IgD-negative memory B cell (primary cell): ENCODE measurements around the gene LRRC4C. TPM values are rescaled to one million over a fixed set of nuclear protein-coding genes. Genes with fewer than 3 reads are reported as not detected.
"Not testable (repeated sequence)": the region's sequence is repeated elsewhere in the genome, so short reads cannot be mapped to it uniquely, and the experiment has no call there.

ENCODE experiments used
- H3K27ac Mint-ChIP-seq, 3 donors: one replicate each; pipeline ENCODE4 v1.8.0; 2020 to 2022; ENCODE audit warnings: mild to moderate bottlenecking in 3 of 3, mixed read lengths in 3 of 3, moderate library complexity in 1 of 3
- H3K27me3 Mint-ChIP-seq: one replicate; pipeline ENCODE4 v1.8.0; 2021; ENCODE audit warnings: mixed read lengths
- H3K36me3 Mint-ChIP-seq: one replicate; pipeline ENCODE4 v1.8.0; 2020; ENCODE audit warnings: mild to moderate bottlenecking, mixed read lengths
- H3K4me1 Mint-ChIP-seq, 3 donors: one replicate each; pipeline ENCODE4 v1.8.0; 2020 to 2022; ENCODE audit warnings: mixed read lengths in 3 of 3, mild to moderate bottlenecking in 1 of 3
- H3K4me3 Mint-ChIP-seq, 4 donors: one replicate each; pipeline ENCODE4 v1.8.0; 2020 to 2022; ENCODE audit warnings: mild to moderate bottlenecking in 4 of 4, mixed read lengths in 4 of 4, moderate library complexity in 3 of 4
- H3K9me3 Mint-ChIP-seq, 3 donors: one replicate each; pipeline ENCODE4 v1.8.0; 2020 to 2021; ENCODE audit warnings: mixed read lengths in 3 of 3, mild to moderate bottlenecking in 1 of 3
- polyA plus RNA-seq: library from polyadenylated mRNA; unstranded; fragments of 300-500 nt; fragmentation: Illumina TruSeq; gene quantifications from one replicate; pipeline ENCODE4 v1.2.3, GENCODE V29; 2021

LRRC4C gene
- polyA plus RNA-seq, 1 donor from 2014 or later = not detected

DNA sequence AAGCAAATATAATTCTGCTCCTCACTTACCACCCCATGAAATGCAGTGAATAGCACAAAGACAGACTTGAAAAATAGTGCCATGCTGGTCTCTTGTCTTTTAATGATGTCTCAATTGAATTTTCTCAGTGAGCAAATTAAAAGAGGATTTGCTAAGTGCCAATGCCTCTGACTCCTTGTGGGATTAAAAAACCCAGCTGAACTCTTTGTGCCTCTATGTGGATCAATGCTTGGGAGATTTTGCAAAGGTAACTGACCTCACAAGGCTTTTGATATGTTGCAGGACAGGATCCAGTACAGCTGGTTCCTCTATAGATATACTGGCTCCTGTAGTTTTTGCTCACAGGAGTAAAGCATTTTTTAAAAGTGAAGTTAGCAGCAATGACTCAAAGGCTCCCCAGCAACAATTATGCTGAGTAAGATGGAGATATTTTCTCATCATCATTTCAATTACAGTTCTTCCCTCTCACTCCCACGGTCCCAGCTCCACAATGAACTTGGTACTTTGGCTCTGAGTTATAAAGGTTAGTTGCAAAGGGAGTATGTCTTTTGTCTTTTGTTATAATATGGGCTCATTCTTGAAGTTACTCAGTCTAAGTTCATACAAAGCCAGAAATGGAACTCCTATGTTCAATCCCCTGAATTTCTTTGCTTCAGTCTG, 471.5 kb downstream of the LRRC4C start:
- Mint-ChIP-seq H3K4me1 (no peaks in the 10 kb centered on the region), H3K27ac (no peak overlapping the region), H3K27me3 (no peaks in the 10 kb centered on the region), H3K9me3 (peaks cover 0 to 5% (median 4%) of the 10 kb centered on the region in 3 donors), H3K4me3 (no peak overlapping the region), H3K36me3 (no peaks in the 10 kb centered on the region)

DNA sequence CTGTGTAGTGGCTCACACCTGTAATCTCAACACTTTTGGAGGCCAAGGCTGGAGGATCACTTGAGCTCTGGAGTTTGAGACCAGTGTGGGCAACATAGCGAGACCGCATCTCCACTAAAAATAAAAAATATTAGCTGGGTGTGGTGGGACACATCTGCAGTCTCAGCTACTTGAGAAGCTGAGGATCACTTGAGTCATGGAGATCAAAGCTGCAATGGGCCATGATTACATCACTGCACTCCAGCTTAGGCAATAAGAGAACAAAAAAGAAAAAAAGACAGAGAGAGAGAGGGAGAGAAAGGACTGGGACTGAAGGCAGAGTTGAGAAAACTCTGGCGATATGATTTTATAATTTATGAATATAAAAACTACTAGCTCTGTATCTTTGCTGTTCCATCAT, 473.1 kb downstream of the LRRC4C start:
- no peak overlapping the region for H3K4me3 Mint-ChIP-seq
- H3K27me3 Mint-ChIP-seq = no peaks in the 10 kb centered on the region
- H3K36me3 Mint-ChIP-seq = no peaks in the 10 kb centered on the region
- no peaks in the 10 kb centered on the region for H3K4me1 Mint-ChIP-seq
- peaks cover 0 to 7% (median 4%) of the 10 kb centered on the region in 3 donors for H3K9me3 Mint-ChIP-seq
- H3K27ac Mint-ChIP-seq = no peak overlapping the region

DNA sequence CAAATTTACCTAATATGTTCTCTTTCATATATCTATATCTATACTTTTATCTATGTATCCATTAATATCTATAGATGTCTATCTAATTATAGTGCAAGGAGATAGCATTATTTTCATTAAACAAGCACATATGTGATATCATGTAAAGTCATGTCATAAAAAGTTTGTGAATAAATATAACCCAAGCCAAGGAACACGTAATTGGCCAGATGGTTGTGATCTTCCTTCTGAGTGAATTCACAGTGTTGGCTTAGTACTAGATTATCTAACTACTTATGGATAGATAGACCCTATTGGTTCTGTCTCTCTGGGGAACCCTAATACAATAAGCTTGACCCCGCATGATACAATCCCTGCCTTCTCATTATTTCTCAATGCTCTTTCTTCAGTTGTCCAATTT, 484.4 kb downstream of the LRRC4C start:
- Mint-ChIP-seq H3K27me3 (no peaks in the 10 kb centered on the region), H3K9me3 (peaks cover 8 to 15% (median 8%) of the 10 kb centered on the region in 3 donors), H3K27ac (no peak overlapping the region), H3K4me3 (no peak overlapping the region), H3K4me1 (no peaks in the 10 kb centered on the region), H3K36me3 (no peaks in the 10 kb centered on the region)

DNA sequence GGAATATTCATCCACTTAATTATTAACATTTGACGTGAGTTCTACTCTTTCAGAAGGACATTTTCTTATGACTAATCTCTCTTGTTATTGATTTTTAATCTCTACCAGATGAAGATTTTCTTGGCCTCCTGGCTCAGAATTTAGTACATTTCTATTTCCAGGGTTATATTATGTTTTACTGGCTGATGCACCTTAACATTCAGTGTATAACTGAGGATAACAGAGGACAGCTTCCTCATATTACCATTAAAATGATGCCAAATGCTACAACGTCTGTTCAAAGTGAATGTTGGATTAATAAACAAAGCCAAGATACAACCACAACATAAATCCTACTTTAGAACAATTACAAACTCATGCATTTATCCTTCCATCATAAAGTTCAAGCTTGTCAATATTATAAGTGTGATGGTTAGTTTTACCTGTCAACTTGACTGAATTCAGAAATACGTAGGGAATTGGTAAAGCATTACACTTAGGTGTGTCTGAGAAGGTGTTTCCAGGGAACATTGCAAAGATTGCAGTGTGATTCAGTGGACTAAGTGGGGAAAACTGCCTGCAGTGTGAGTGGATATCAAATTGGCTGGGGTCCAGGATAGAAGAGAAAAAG, 485.2 kb downstream of the LRRC4C start:
- Mint-ChIP-seq H3K4me3 (no peak overlapping the region), H3K27me3 (no peaks in the 10 kb centered on the region), H3K36me3 (no peaks in the 10 kb centered on the region), H3K9me3 (peaks cover 8 to 15% (median 8%) of the 10 kb centered on the region in 3 donors), H3K4me1 (no peaks in the 10 kb centered on the region), H3K27ac (no peak overlapping the region)

DNA sequence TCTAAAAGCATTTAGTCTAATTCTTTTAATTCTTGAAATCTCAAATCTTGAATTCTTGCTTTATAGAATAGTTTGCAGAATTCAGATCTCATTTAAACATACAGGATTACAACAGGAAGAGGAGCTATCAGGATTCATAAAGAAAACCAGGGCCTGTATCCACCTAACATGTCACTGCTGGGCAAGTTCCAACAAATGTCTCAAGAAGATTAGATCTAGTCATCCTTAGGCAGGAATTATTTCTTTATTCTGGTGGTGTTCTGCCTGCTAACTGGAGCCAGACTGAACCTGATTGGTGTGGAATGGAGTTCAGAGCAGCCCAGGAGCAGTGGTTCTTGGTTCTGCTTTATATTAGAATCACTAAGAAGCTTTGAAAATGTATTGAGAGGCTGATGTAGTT, 500.7 kb downstream of the LRRC4C start:
- no peak overlapping the region for H3K4me3 Mint-ChIP-seq
- no peak overlapping the region for H3K27ac Mint-ChIP-seq
- no peaks in the 10 kb centered on the region for H3K4me1 Mint-ChIP-seq
- no peaks in the 10 kb centered on the region for H3K9me3 Mint-ChIP-seq
- no peaks in the 10 kb centered on the region for H3K27me3 Mint-ChIP-seq
- H3K36me3 Mint-ChIP-seq = no peaks in the 10 kb centered on the region

DNA sequence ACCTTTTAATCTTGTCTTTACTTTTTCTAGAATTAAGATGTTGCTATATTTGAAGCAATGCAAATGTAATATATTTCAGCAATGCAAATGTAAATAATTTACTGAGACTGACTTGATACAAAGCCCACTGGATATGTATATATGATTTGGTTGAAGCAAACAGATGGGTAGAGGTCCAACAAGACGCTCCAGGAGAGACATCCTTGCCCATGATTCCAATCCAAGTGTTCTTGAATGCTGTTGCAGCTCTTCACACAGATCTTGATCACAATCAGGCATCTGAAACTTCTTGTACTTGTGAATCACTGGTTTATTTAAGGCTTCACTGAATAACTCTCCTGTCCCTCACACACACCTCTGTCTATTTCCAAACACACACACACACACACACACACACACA, 507.0 kb downstream of the LRRC4C start:
- H3K27me3 Mint-ChIP-seq = no peaks in the 10 kb centered on the region
- H3K36me3 Mint-ChIP-seq = no peaks in the 10 kb centered on the region
- H3K9me3 Mint-ChIP-seq = peaks cover 0 to 6% (median 0%) of the 10 kb centered on the region in 3 donors
- no peak overlapping the region for H3K27ac Mint-ChIP-seq
- no peak overlapping the region for H3K4me3 Mint-ChIP-seq
- no peaks in the 10 kb centered on the region for H3K4me1 Mint-ChIP-seq

DNA sequence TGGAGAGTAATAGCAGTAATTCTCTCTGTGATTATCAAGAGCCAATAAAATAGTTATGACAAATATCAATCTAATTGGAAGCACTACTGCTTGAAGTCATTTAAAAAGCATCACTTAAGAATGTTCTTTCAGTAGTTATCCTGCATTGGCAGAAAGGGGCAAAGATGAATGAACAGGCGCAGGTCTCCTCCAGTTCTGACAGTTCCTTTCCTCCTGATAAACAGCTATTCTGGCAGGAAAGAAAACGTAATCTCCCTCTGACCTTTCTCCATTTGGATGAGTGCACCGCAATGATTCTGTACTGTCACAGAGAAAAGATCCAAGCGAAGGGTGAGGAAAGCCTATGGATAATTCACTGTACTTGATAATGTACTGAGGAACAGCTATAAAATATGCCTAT, 521.5 kb downstream of the LRRC4C start:
- Mint-ChIP-seq H3K27ac (no peak overlapping the region), H3K36me3 (no peaks in the 10 kb centered on the region), H3K9me3 (peaks cover 0 to 4% (median 0%) of the 10 kb centered on the region in 3 donors), H3K27me3 (no peaks in the 10 kb centered on the region), H3K4me3 (no peak overlapping the region), H3K4me1 (peaks cover 0 to 1% (median 0%) of the 10 kb centered on the region in 3 donors)

DNA sequence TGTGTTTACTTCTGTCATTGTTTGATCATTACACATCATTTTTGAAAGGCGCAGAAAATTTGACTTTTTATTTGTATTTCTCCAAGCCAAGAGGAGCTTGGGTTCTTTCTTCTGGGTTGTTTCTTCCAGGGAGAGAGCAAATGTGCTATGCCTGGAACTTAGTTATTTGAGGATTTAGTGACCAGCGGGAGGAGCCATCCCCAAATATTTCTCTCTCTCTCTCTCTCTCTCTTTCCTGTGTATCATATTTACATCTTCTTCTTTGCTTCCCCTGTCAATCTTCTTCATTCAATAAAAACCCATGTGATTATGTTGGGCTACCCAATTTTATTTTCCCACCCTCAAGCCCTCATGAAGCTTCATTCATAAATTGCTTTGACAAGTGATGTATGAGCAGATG, 534.5 kb downstream of the LRRC4C start:
- Mint-ChIP-seq H3K4me1 (no peaks in the 10 kb centered on the region), H3K27me3 (no peaks in the 10 kb centered on the region), H3K4me3 (no peak overlapping the region), H3K27ac (no peak overlapping the region), H3K9me3 (peaks cover under 1 to 6% (median 2%) of the 10 kb centered on the region in 3 donors), H3K36me3 (no peaks in the 10 kb centered on the region)

DNA sequence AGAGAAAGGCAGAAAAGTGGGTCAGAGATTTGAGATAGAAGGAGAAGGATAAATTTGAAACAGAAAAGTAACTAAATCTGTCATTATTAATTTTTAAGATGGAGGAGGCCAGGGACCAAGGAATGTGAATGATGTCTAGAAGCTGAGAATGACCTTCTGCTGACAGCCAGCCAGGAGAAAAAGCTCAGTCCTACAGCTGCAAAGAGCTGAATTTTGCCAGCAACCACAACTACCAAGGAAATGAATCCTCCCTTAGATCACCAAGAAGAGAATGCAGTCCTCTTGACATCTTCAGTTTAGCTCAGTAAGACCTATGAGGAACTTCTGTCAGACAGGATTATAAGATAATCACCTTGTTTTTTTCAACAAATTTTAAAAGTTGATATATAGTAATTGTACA, 538.2 kb downstream of the LRRC4C start:
- Mint-ChIP-seq H3K36me3 (no peaks in the 10 kb centered on the region), H3K4me3 (no peak overlapping the region), H3K4me1 (no peaks in the 10 kb centered on the region), H3K27ac (no peak overlapping the region), H3K9me3 (peaks cover 0 to 5% (median 2%) of the 10 kb centered on the region in 3 donors), H3K27me3 (no peaks in the 10 kb centered on the region)

DNA sequence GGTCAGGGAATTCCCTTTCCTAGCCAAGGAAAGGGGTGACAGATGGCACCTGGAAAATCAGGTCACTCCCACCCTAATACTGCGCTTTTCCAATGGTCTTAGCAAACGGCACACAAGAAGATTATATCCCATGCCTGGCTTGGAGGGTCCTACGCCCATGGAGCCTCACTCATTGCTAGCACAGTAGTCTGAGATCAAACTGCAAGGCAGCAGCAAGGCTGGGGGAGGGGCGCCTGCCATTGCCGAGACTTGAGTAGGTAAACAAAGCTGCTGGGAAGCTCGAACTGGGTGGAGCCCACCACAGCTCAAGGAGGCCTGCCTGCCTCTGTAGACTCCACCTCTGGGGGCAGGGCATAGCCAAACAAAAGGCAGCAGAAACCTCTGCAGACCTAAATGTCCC, 548.7 kb downstream of the LRRC4C start:
- not testable (repeated sequence) for H3K27me3 Mint-ChIP-seq, H3K36me3 Mint-ChIP-seq, H3K4me1 Mint-ChIP-seq, H3K9me3 Mint-ChIP-seq, H3K27ac Mint-ChIP-seq, H3K4me3 Mint-ChIP-seq

DNA sequence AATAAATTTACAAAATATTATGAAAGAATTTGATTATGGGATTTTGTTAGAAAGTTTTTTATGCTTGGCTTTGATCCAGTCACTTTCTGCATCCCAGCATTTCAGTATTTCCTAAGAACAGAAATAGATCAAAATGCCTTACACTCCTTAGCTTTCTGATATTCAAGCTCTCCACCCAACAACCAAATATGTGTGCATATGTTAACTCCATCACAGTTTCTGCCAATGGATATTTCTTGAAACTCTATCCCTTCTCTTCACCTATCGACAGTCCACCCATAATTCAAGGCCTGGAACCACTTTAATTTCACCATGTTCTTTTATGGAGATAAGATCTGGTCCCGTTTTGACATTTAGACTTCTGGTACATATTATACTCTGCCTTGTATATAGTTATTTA, 565.0 kb downstream of the LRRC4C start:
- no peaks in the 10 kb centered on the region for H3K4me1 Mint-ChIP-seq
- no peak overlapping the region for H3K27ac Mint-ChIP-seq
- no peaks in the 10 kb centered on the region for H3K36me3 Mint-ChIP-seq
- no peaks in the 10 kb centered on the region for H3K27me3 Mint-ChIP-seq
- H3K4me3 Mint-ChIP-seq = no peak overlapping the region
- peaks cover 3 to 7% (median 6%) of the 10 kb centered on the region in 3 donors for H3K9me3 Mint-ChIP-seq

DNA sequence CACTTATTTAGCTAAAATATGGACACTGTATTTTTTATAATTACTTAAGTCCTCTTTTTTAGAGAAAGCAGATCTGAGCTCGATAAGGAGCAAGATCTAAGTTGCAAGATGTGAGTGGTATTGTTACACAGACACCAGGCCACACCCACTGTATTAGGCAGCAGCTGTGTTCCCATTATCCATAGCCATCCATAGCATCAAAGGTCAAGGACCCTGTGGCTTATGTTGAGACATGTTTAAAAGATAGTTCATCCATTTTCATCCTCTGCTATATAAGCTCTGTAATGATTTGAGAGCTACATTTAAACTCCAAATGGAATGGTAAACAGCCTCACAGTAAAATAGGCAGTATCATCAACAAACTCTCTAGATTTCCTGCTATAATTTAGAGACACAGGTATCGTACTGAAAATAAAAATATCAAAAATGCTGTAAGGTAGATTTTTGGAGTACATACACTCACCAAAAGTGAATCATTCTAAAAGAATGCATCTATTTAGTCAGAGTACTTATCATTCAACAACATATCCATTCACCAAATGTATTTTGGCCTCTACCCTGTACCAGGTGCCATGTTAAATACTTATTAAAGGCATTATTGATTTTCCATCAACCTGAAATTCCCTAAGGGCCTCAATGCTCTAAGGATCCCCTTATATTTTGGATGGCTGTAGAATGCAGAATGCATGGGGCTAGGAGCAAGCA, 574.0 kb downstream of the LRRC4C start:
- Mint-ChIP-seq H3K36me3 (no peaks in the 10 kb centered on the region), H3K9me3 (peaks cover under 1 to 3% (median 2%) of the 10 kb centered on the region in 3 donors), H3K4me3 (no peak overlapping the region), H3K27ac (no peak overlapping the region), H3K4me1 (no peaks in the 10 kb centered on the region), H3K27me3 (no peaks in the 10 kb centered on the region)

DNA sequence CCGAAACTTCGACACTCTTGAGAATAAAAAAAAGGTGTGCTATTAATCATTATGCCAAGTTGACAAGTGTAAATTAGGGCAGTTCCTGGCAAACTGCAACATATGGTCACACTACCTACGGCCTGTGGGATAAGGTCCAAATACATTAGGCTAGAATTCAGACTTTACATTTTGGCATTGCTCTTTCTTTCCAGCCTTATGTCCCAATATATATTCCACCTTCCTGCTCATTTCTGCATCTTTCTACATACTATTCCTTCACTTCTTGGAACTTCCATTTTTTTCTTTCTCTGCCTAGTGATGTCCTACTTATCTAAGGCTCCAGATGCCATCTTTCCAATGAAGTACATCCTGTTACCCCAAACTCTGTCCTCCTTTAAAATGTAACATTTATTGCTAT, 577.2 kb downstream of the LRRC4C start:
- Mint-ChIP-seq H3K27me3 (no peaks in the 10 kb centered on the region), H3K27ac (no peak overlapping the region), H3K4me3 (no peak overlapping the region), H3K36me3 (no peaks in the 10 kb centered on the region), H3K9me3 (peaks cover 0 to 3% (median 3%) of the 10 kb centered on the region in 3 donors), H3K4me1 (no peaks in the 10 kb centered on the region)

DNA sequence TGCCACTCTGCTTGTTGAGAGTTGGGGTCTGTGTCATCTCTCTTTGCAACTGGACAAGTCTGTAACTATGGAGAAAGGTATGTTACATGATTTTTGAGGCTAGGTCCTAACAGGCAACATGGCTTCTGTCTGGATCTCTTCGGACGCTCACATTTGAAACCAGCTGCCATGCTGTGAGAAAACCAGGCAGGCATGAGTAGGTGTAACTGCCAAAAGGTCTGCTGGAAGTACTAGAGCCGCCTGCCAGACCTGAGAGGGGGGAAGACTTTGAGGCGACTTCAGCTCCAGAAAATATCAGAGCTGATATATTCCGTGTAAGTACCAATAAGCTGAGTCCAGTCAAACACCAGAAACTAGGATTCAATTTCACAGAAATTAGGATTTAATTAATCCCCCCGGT, 579.5 kb downstream of the LRRC4C start:
- Mint-ChIP-seq H3K4me3 (no peak overlapping the region), H3K9me3 (peaks cover 0 to 6% (median 3%) of the 10 kb centered on the region in 3 donors), H3K36me3 (no peaks in the 10 kb centered on the region), H3K27ac (no peak overlapping the region), H3K27me3 (no peaks in the 10 kb centered on the region), H3K4me1 (no peaks in the 10 kb centered on the region)

DNA sequence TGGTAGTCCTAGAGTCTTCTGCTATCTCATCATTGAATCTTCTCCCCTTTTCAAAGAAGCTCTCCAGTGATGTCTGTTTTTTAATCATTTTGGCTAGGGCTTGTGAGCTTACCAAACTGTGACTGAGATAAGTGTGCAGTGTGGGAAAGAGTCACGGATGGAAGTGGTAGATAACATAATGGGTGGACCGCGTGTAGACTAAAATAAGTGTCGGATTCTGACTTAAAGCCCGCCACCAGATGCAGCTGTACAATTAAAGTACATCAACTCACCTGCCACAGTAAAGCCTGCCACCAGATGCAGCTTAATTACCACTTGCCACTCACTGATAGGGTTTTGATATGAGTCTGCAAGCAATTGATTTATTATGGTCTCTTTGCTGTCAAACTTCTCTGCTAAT, 581.5 kb downstream of the LRRC4C start:
- Mint-ChIP-seq H3K27ac (no peak overlapping the region), H3K9me3 (peaks cover 0 to 4% (median 2%) of the 10 kb centered on the region in 3 donors), H3K27me3 (no peaks in the 10 kb centered on the region), H3K4me1 (no peaks in the 10 kb centered on the region), H3K36me3 (no peaks in the 10 kb centered on the region), H3K4me3 (no peak overlapping the region)

DNA sequence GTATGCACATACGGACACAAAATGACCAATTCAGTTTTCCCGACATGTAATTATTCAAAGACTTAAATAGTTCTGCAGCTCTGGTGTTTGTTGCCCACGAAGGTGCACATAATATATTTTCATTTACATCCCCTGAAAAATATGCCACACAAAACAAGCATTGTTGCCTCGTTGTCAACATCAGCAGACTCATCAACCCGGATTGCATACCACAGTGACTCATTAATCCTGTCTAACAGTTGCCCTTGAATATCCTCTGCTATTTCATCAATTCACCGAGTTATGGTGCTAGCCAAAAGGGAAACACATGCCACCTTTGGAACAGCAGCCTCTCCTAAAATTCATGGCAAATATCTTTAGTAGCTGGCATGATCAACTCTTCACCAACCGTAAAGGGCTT, 582.2 kb downstream of the LRRC4C start:
- H3K27ac Mint-ChIP-seq = no peak overlapping the region
- no peak overlapping the region for H3K4me3 Mint-ChIP-seq
- no peaks in the 10 kb centered on the region for H3K36me3 Mint-ChIP-seq
- H3K27me3 Mint-ChIP-seq = no peaks in the 10 kb centered on the region
- peaks cover 0 to 2% (median 2%) of the 10 kb centered on the region in 3 donors for H3K9me3 Mint-ChIP-seq
- no peaks in the 10 kb centered on the region for H3K4me1 Mint-ChIP-seq
